Duodenal mucosa (tissue), 2 donors: ENCODE measurements around the gene GJB5.
"Not testable (repeated sequence)": the region's sequence is repeated elsewhere in the genome, so short reads cannot be mapped to it uniquely, and the experiment has no call there.

Experiments used
- H3K27ac ChIP-seq: one replicate; pipeline ENCODE4 v1.7.0; 2013; ENCODE audit warnings: low read depth, low read length
- H3K27me3 ChIP-seq, 2 donors: one replicate each; pipeline ENCODE4 v1.7.0; 2013; ENCODE audit warnings: low read length in 2 of 2, control low read depth in 1 of 2; ENCODE audit not compliant: insufficient read depth in 2 of 2, control insufficient read depth in 1 of 2
- H3K36me3 ChIP-seq, 2 donors: one replicate each; pipeline ENCODE4 v1.7.0; 2013; ENCODE audit warnings: low read length in 2 of 2, control low read depth in 1 of 2; ENCODE audit not compliant: insufficient read depth in 2 of 2, control insufficient read depth in 1 of 2
- H3K4me1 ChIP-seq, 2 donors: one replicate each; pipeline ENCODE4 v1.7.0; 2013; ENCODE audit warnings: low read length in 2 of 2, control low read depth in 1 of 2; ENCODE audit not compliant: insufficient read depth in 2 of 2, control insufficient read depth in 1 of 2
- H3K4me3 ChIP-seq, 2 donors: one replicate each; pipeline ENCODE4 v1.7.0; 2013; ENCODE audit warnings: low read length in 2 of 2, low read depth in 1 of 2
- H3K9ac ChIP-seq, 2 donors: one replicate each; pipeline ENCODE4 v1.7.0; 2013; ENCODE audit warnings: low read length in 2 of 2, low read depth in 1 of 2
- H3K9me3 ChIP-seq, 2 donors: one replicate each; pipeline ENCODE4 v1.7.0; 2013; ENCODE audit warnings: low read length in 2 of 2, control low read depth in 1 of 2; ENCODE audit not compliant: control insufficient read depth in 1 of 2

Gene GJB5

GRCh38 chr1:34721241-34721640, 33.6 kb upstream of the GJB5 start:
- no peak overlapping the region for H3K4me3 ChIP-seq
- H3K9ac ChIP-seq = no peak overlapping the region
- H3K27me3 ChIP-seq = peaks cover 0 to 4% of the 10 kb centered on the region in 2 donors
- H3K27ac ChIP-seq = no peak overlapping the region
- H3K4me1 ChIP-seq = no peaks in the 10 kb centered on the region
- no peaks in the 10 kb centered on the region for H3K9me3 ChIP-seq
- H3K36me3 ChIP-seq = no peaks in the 10 kb centered on the region

GRCh38 chr1:34721646-34722355, 33.0 kb upstream of the GJB5 start:
- no peaks in the 10 kb centered on the region for H3K36me3 ChIP-seq

GRCh38 chr1:34726861-34727260, 28.0 kb upstream of the GJB5 start:
- H3K9ac ChIP-seq = no peak overlapping the region
- H3K4me1 ChIP-seq = no peaks in the 10 kb centered on the region
- H3K27ac ChIP-seq = no peak overlapping the region
- H3K4me3 ChIP-seq = no peak overlapping the region
- no peaks in the 10 kb centered on the region for H3K27me3 ChIP-seq
- no peaks in the 10 kb centered on the region for H3K9me3 ChIP-seq
- no peaks in the 10 kb centered on the region for H3K36me3 ChIP-seq

More at GRCh38 chr1:34721646-34722355, 33.0 kb upstream of the GJB5 start:
- no peaks in the 10 kb centered on the region for H3K4me1 ChIP-seq
- H3K4me3 ChIP-seq = no peak overlapping the region
- H3K9me3 ChIP-seq = no peaks in the 10 kb centered on the region
- H3K27ac ChIP-seq = no peak overlapping the region
- H3K27me3 ChIP-seq = no peaks in the 10 kb centered on the region
- no peak overlapping the region for H3K9ac ChIP-seq

GRCh38 chr1:34730485-34730884, 24.4 kb upstream of the GJB5 start:
- H3K4me3 ChIP-seq = no peak overlapping the region
- no peaks in the 10 kb centered on the region for H3K27me3 ChIP-seq
- no peaks in the 10 kb centered on the region for H3K36me3 ChIP-seq
- H3K9me3 ChIP-seq = no peaks in the 10 kb centered on the region
- H3K27ac ChIP-seq = no peak overlapping the region
- no peaks in the 10 kb centered on the region for H3K4me1 ChIP-seq
- no peak overlapping the region for H3K9ac ChIP-seq

GRCh38 chr1:34732831-34733230, 22.0 kb upstream of the GJB5 start:
- not testable (repeated sequence) for H3K27ac ChIP-seq, H3K4me1 ChIP-seq, H3K9me3 ChIP-seq, H3K36me3 ChIP-seq, H3K4me3 ChIP-seq, H3K27me3 ChIP-seq, H3K9ac ChIP-seq

- H3K27me3 ChIP-seq = no peaks in the 10 kb centered on the region
- H3K9ac ChIP-seq = no peak overlapping the region
- no peak overlapping the region for H3K27ac ChIP-seq
- no peaks in the 10 kb centered on the region for H3K9me3 ChIP-seq
- H3K4me1 ChIP-seq = no peaks in the 10 kb centered on the region
- H3K4me3 ChIP-seq = no peak overlapping the region
- no peaks in the 10 kb centered on the region for H3K36me3 ChIP-seq
Measured at GRCh38 chr1:34736692-34737091, 18.2 kb upstream of the GJB5 start.

GRCh38 chr1:34737236-34737635, 17.6 kb upstream of the GJB5 start:
- H3K4me1 ChIP-seq, H3K36me3 ChIP-seq, H3K27me3 ChIP-seq, H3K27ac ChIP-seq, H3K9me3 ChIP-seq, H3K9ac ChIP-seq, H3K4me3 ChIP-seq: not testable (repeated sequence)

GRCh38 chr1:34739613-34740012, 15.2 kb upstream of the GJB5 start:
- H3K27me3 ChIP-seq = no peaks in the 10 kb centered on the region
- H3K36me3 ChIP-seq = no peaks in the 10 kb centered on the region
- no peak overlapping the region for H3K27ac ChIP-seq
- no peaks in the 10 kb centered on the region for H3K9me3 ChIP-seq
- no peaks in the 10 kb centered on the region for H3K4me1 ChIP-seq
- H3K4me3 ChIP-seq = no peak overlapping the region
- no peak overlapping the region for H3K9ac ChIP-seq

- H3K27ac ChIP-seq = no peak overlapping the region
- H3K4me1 ChIP-seq = no peaks in the 10 kb centered on the region
- no peaks in the 10 kb centered on the region for H3K36me3 ChIP-seq
- no peaks in the 10 kb centered on the region for H3K27me3 ChIP-seq
- H3K9me3 ChIP-seq = no peaks in the 10 kb centered on the region
- no peak overlapping the region for H3K9ac ChIP-seq
- H3K4me3 ChIP-seq = no peak overlapping the region
Measured at GRCh38 chr1:34740161-34740868, 14.5 kb upstream of the GJB5 start.

GRCh38 chr1:34742667-34743270, 12.1 kb upstream of the GJB5 start:
- Histone ChIP-seq H3K27ac (no peak overlapping the region), H3K4me1 (no peaks in the 10 kb centered on the region), H3K9ac (no peak overlapping the region), H3K4me3 (no peak overlapping the region), H3K36me3 (no peaks in the 10 kb centered on the region), H3K27me3 (no peaks in the 10 kb centered on the region), H3K9me3 (no peaks in the 10 kb centered on the region)
